GM19023 (cell line): Measurements from ENCODE around the gene TECPR2.

Experiments used
- ATAC-seq: cut with Tn5 transposase; IDR thresholded peaks from one replicate; pipeline ENCODE4 v1.9.1; 2021; ENCODE audit warnings: mild to moderate bottlenecking, moderate library complexity; ENCODE audit not compliant: unreplicated experiment

Gene TECPR2

DNA sequence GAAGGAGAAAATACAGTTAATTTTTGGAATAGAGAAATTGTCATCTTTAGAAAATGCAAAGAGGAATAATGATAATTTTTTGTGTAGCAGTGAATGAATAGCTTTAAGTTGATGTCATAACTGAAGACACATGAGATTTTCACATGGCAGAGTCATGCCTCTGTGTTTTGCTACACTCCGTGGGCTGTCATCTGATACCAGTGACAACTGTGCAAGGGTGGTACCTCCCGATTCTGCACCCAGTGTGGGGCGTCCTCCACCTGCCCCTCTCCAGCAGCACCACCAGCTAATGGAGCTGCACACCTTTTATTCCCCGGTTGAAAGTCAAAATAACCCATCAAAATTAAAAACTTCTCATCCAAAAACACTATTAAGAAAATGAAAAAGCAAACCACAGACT lies 99.7 kb downstream of the TECPR2 start:
- ATAC-seq, result no peak

DNA sequence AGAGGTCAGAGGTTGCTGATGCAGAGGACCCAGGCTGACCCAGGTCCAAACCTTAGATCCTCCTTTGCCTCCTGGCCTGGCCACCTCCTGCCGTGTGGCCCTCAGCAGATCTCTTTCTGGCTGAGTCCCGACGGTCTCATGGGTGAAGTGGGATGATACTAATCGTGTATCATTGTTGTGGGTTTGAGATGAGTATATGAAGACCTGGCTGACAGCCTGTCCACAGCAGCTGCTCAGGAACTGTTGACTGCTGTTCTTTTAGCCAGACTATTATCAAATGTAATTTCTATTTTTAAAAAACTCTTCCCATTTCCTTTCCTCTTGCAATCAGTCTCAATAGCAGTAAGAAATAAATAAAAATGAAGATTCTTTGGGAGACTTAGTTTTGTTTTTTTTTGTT lies 101.3 kb downstream of the TECPR2 start:
- ATAC-seq, result no peak

DNA sequence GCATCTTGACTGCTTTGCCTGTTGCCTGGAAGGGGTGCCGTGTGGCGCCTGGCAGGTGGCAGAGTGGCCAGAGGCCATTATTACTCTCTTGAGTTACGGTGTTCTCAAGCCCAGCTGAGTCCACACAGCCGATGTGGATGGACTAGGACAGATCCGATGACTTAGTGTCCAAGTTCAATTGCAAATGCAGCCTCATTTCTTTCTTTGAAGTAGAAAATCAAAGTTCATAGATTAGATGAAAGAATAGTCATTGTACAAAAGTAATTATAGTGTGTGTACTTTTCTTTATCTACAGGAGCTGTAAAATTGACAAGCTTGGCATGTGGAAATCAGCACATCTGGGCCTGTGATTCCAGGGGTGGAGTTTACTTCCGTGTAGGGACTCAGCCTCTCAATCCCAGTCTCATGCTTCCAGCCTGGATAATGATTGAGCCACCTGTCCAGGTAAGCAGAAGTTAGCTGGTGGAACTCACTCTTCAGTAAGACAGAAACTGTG lies 102.2 kb downstream of the TECPR2 start:
- no peak for ATAC-seq

DNA sequence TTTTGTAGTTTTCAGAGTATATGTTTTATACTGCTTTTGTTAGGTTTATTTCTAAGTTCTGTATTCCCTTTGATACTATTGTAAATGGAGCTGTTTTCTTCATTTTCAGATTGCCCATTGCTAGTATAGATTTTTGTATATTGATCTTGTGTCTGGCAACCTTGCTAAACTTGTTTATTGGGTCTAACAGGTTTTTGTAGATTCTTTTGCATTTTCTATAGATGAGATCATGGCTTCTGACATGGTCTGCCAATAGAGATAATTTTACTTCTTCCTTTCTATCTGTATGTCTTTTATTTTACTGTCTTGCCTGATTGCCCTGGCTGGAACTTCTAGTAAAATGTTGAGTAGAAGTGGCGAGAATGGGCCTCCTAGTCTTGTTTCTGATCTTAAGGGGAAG lies 106.5 kb downstream of the TECPR2 start:
- no peak for ATAC-seq

DNA sequence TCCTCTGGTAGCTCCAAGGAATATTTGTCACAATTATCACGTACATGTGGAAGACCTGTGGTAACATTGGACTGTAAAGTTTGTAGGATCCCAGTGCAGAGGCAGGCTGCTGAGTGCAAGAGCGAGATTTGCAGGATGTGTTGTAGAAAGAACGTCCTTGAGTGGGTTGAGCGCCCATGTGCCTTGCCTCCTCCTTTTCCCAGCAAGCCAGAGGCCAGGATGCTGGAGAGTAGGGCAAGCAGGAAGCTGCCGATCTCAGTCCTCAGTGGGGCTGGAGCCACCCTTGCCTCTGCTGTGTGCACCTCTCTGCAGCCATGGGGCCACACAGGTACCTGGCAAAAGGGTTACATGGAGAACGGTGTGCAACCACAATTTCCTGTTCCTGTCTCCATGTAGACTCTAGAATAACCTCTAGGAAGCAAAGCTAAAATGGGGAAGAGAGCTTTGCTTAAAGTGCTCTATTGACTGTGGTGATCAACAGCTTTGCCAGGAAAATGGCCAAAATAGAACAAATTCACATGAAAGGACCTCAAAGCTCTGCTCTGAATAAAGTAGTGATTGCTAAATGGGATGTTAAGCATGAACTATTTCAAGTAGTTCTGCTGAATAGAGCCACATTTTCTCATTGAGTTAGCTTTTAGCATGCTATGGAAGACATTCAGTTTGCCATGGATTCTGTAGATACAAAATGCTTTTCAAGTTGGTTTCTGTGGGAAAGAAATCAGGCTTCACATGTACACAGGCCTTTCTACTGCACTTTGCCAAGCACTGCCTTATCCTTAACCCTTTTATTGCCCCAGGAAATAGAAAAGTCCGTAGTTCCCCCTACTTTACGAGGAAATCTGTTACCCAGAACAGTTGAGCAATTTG lies 109.4 kb downstream of the TECPR2 start:
- ATAC-seq, result no peak

DNA sequence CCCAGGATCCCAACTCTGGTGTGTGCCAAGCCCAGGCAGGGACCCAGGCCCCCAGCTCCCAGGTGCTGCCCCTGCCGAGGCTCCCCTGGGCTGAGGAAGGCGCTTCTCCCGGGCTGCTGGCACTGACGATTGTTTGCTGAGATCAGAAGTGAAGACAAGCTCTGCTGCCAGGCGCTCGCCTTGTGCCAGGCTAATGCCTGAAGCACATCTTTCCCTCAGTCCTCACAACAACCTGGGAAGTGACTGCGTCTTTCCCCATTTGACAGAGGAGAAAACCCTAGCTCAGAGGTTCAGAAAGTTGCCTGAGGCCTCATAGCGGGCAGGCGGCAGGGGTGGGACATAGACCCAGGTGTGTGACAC lies 110.0 kb downstream of the TECPR2 start:
- no peak for ATAC-seq

DNA sequence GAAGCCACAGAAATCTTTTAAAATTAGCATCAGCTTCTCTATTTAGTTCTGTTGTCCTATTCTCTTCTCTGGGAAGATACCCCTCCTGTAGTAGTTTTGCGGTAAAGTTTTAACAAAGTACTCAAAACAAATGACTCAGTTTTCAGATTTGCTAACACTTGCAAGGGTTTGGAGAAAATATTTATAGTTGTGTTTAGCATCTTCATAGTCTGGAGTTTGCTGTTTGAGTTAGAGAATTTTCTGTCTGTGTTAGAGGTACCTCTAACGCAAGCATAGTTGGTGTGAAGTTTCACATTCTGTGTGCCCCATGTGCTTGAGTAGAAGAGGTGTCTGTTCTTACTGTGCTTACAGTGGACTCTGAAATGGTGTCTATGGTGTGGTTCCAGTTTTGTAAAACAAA lies 110.8 kb downstream of the TECPR2 start:
- no peak for ATAC-seq

DNA sequence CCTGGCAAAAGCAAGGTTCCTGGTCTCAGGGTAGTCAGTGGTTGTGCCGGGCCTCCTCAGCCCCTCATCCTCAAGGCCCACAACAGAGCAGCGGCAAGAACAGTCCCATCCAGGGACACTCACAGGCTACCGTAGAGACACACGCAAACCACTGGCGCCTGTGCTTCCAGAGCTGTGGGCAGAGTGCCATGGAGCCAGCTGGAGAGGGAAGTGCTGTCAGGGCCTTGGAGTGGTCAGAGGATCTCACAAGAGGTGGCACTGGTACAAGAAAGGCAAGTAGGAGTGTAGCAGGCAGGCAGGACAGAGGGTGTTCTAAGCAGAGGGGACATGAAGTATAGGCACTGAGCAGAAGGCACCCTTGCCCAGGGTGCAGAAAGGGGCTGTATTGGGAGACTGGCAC lies 112.2 kb downstream of the TECPR2 start:
- ATAC-seq, result no peak

DNA sequence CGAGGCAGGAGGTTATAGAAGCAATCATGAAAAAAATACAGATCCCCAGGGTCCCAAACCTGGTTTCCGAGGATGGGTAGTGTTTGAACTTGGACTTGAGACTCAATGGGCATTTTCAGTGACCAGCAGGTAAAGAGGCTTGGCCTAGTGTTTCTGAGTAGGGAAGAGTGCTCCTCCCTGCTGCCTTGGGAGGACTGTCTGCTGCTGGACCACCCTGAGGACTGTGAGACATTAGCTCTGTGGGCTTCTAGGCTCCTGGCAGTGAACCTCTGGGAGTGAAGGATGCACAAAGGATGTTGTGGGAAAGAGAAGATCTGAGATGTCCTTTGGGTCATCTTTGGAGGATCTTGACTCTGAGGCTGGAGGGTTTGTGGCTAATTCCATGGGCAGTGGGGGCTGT lies 116.4 kb downstream of the TECPR2 start:
- ATAC-seq, result no peak

DNA sequence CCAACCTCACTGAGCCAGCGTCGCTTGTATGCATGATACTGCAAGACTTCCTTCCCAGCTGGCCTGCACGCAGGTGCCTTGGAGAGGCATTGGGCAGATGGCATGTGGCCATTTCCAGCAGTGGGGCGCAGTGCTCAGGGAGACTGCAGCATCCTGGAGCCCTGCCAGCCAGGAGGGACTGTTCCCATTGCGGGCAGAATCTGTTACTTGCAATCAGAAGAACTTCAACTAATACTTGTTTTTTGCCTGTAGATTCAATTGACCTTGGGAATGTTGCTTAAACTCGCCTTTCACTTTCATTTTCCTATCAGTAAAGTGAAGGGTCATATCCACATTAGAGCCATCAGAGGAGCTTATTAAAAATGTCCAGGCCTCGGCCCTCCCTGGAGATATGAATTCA lies 117.0 kb downstream of the TECPR2 start:
- ATAC-seq, result no peak

DNA sequence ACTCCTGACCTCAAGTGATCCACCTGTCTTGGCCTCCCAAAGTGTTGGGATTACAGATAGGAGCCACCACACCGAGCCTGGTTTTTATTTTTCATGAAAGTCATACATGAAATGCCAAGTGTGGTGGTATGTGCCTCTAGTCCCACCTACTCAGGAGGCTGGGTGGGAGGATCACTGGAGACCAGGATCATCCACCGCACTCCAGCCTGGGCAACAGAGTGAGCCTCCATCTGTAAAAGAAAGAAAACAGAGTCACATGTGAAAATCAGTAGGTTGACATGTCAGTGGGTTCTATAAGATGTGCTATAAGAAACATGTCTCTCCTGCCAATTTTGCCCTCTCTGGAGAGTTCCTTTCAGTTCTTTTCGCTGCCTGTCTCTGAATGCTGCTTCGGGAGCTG lies 118.6 kb downstream of the TECPR2 start:
- no peak for ATAC-seq

DNA sequence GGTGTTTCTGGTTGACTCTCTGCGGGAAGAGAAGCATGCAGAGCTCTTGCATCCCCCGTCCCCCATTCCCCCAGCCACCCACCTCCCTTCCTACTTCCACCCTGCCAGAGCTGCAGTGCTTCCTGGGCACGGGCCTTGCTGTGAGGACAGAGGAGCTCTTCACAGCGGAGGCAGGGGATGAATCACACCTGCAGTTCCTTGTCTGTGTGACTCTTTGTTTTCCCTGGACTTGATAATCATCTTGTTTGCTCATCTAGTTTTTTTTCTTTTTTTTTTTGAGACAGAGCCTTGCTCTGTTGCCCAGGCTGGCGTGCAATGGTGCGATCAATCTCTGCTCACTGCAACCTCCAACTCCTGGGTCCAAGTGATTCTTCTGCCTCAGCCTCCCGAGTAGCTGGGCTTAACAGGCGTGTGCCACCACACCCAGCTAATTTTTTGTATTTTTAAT lies 119.1 kb downstream of the TECPR2 start:
- no peak for ATAC-seq

DNA sequence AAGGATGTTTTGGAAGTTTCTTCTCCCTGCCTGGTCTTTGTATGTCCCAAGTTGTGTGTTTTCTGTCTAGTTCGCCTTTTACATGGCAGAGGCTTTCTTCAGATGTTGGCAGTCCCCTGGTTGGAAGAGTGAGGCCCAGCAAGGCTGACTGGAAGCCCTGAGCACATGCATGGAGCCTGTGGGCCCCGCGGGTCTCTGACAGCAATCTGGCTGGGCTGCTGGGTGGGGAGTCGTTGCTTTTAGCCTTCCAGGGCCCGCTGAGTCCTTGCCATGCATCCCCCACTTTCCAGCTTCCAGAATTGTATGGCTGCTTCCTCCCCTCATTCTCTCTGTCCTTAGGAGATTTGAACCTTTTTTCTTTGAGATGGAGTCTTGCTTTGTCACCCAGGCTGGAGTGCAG lies 121.6 kb downstream of the TECPR2 start:
- no peak for ATAC-seq

DNA sequence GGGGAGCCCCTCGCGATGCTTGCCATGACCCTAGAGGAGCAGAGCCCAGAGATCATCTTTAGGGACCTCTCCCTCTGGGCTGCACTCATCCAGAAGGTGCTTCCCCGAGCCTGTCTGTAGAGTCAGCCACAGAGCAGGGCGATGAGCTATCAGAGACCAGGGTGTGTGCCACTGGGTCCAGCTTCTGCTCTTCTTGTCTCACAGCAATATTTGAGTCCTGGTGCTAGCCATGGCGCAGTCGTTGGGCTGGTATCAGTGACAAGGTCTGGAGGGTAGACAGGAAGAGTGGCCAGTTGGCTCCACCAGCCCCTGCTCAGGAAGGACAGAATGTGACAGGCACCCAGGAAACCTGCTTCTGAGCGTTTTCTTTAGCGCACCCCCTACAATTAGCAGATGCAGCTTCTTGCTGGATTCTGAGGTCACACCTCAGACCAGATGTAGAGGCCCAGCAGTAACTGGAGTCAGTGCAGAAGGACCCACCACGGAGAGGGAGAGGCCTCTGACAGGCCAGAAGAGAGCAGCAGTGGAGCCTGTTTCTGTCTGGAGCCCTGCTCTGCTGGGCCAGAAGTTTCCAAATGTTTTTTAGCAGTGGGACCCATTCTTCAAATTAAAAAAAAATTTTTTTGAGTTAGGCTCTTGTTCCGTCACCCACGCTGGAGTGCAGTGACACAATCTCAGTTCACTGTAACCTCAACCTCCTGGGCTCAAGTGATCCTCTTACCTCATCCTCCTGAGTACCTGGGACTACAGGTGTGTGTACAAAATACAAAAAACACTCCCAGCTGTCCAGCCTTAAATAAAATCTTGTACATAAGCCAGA lies 123.2 kb downstream of the TECPR2 start:
- no peak for ATAC-seq

DNA sequence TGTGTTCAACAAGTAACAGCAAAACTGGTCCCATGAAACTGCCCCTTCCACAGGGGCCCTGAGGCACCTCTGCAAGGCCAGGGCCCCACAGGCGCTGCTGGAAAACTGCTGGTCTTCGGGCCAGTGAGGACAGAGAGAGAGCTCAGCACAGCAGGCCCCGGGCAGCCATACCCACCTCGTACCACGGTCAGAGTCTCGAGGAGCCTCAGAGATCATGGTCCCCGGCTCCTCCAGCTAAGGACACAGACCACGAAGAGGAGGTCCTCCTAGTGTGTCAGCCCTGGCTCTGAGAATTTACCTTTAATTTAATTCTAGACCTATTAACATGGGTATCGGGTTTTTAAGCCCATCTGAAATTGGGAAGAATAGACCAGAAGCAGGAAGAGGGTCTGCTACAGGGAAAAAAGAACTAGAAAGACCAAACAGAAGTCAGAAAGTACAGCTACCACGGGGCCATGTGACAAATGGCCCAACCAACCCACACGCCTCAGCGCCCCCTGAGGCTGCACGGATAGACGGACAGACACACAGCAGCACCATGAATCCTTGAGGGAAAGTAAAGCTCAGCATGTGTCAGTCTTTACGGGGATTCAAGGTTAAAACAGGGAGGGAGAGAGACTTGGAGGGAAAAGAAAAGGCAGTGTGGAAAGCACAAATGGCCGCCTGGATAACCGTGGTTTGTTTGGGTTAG lies 123.9 kb downstream of the TECPR2 start:
- ATAC-seq, result no peak

DNA sequence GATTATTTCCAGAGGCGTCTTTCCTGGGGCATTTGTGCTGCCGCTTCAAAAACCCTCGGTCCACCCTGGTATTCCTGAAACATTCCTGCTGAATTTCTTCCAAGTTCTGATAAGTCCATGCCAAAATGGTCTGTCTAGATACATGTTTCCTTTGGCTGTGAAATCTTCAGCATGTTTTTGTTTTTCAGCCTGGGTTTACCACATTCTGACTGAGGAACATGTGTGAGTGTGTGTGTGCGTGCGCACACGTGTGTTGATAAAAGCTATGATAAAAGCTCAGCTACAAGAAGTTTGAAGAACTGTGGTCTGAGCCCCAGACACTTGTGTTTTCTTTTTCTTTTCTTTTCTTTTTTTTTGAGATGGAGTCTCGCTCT lies 124.5 kb downstream of the TECPR2 start:
- no peak for ATAC-seq

DNA sequence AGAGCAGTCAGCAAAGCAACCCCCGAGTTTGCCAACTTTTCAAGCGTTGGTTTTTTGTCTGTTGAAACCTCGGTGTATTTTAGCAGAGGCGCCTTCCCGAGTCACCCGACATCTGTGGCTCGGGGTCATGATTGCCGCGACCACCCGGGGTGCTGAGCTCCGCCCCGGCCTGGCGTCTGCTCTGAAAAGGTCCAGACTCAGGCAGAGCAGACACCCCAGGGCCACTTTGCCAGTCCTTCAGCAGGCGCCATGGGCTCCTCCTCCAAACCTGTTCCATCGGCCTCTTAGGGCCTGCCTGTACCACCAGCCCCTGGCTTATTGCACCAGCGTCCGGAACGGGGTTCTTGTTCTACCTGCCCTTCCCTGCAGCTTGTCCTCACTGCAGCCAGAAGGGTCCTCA lies 127.7 kb downstream of the TECPR2 start:
- ATAC-seq, result no peak

DNA sequence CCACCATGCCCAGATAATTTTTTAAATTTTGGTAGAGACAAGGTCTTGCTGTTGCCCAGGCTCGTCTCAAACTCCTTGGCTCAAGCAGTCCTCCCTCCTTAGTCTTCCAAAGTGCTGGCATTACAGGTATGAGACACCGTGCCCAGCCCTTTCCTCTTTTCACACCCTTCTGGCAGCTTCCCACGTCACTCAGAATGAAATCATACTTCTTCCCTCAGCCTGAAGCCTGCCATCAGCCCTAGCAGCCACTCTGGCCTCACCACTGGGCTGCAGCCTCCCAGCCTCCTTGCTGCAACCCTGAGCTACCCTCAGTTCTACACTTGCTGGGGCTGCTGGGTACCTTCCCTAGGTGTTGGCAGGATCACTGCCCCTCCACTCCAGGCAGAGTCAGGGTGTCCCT lies 128.6 kb downstream of the TECPR2 start:
- no peak for ATAC-seq

DNA sequence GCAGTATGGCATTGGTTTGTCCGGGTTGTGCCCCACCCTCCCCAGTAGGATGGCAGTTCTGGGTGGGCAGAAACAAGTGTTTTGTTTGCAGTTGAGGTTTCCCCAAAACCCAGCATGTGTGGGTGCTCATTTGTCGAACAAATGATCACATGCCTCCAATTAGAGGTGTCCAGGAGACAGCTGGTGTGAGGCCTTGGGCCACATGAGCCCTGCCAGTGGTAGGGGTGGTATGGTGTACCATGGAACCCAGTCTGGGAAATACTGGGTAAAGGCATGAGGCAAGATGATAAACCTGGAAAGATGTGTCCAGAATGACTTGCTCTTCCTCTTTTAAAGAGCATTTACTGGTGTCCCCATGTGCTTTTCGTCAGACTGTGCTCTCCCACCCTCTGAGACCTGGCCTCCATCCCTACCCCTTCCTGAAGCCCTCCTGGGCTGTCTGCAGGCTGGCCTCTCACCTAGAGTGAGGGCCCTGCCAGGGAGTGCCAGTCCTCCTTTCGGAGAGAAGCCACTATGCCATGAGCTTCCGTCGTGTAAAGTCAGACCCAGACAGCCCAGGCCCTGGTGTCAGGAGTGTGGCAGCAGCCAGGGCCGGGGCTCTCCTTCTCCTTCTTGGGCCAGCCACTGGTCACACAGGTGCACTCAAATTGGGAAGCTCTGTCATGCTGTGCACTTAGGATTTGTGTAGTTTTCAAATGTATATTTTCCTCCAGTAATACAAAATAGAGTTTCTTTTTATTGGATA lies 129.2 kb downstream of the TECPR2 start:
- no peak for ATAC-seq

DNA sequence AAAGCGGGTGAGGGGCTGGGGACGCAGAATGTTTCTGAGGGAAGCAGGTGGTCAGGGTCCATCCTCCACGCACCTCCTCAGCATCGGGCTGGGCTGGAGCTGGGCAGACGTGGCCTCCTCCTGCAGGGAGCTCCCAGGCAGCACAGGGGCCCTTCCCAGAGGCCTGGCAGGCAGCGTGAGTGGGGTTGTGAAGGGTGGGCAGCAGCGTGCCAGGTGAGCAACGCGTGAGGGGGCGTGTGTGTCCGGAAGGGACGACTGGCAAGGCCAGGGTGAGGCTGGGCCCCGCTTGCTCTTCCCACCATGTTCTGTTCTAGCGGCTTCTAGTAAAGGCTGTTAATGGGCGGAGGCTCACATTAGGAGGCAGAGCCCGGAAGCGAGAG lies 129.8 kb downstream of the TECPR2 start:
- ATAC-seq, result no peak

DNA sequence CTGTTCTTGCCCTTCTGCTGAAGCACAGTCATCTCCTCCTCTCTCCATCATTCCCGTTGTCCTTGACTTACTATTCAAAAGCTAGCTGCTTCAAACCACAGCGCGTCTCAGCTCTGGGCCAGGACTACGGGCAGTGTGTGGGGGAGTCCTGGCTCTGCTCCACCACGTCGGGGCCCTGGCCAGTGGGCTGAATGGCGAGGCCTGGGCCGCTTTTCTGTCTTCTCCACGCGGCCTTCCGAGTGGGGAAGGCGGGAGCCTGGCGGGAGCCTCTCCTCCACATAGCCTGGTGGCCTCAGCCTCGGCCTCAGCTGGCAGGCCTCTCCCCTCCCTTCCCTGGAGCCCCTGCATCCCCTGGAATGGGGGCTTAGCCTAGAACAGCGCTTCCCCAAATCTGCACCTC lies 130.4 kb downstream of the TECPR2 start:
- no peak for ATAC-seq
